ENCODE measurements around the gene CHMP1A. TPM values are rescaled to one million over a fixed set of nuclear protein-coding genes. Genes with fewer than 3 reads are reported as not detected.
"Not testable (repeated sequence)": the region's sequence is repeated elsewhere in the genome, so short reads cannot be mapped to it uniquely, and the experiment has no call there.

The CHMP1A gene
- total RNA-seq, 6 donors from 2014 or later = 51.4 to 117 (median 97.8) TPM

- 87% methylated on average over 5 of the region's 12 CpGs; no CpG with 5 or more reads in 1 of the 2 donors for WGBS, 2 donors
- Histone ChIP-seq H3K36me3 (no peaks in the 10 kb centered on the region), H3K4me1 (peaks cover 12 to 17% (median 14%) of the 10 kb centered on the region in 4 donors), H3K9me3 (no peaks in the 10 kb centered on the region), H3K27ac (no peak overlapping the region), H3K4me3 (no peak overlapping the region), H3K27me3 (no peaks in the 10 kb centered on the region)
- no peak for DNase-seq
- TF ChIP-seq, protein P1, sequence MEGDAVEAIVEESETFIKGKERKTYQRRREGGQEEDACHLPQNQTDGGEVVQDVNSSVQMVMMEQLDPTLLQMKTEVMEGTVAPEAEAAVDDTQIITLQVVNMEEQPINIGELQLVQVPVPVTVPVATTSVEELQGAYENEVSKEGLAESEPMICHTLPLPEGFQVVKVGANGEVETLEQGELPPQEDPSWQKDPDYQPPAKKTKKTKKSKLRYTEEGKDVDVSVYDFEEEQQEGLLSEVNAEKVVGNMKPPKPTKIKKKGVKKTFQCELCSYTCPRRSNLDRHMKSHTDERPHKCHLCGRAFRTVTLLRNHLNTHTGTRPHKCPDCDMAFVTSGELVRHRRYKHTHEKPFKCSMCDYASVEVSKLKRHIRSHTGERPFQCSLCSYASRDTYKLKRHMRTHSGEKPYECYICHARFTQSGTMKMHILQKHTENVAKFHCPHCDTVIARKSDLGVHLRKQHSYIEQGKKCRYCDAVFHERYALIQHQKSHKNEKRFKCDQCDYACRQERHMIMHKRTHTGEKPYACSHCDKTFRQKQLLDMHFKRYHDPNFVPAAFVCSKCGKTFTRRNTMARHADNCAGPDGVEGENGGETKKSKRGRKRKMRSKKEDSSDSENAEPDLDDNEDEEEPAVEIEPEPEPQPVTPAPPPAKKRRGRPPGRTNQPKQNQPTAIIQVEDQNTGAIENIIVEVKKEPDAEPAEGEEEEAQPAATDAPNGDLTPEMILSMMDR (IDR thresholded peaks at IDR 0.05) = no peak
- TF ChIP-seq POLR2A (IDR thresholded peaks at IDR 0.05) (no peak), POLR2AphosphoS5 (IDR thresholded peaks at IDR 0.05) (no peak)
- no peak for ATAC-seq (ENCODE audit: low FRiP score in 2 of 2)
Measured at GRCh38 chr16:89636663-89637062, 20.8 kb downstream of the CHMP1A start.

- H3K4me3 ChIP-seq; ATAC-seq (ENCODE audit: low FRiP score in 2 of 2); DNase-seq: not testable (repeated sequence)
Measured at GRCh38 chr16:89634463-89635385, 22.8 kb downstream of the CHMP1A start.

DNA sequence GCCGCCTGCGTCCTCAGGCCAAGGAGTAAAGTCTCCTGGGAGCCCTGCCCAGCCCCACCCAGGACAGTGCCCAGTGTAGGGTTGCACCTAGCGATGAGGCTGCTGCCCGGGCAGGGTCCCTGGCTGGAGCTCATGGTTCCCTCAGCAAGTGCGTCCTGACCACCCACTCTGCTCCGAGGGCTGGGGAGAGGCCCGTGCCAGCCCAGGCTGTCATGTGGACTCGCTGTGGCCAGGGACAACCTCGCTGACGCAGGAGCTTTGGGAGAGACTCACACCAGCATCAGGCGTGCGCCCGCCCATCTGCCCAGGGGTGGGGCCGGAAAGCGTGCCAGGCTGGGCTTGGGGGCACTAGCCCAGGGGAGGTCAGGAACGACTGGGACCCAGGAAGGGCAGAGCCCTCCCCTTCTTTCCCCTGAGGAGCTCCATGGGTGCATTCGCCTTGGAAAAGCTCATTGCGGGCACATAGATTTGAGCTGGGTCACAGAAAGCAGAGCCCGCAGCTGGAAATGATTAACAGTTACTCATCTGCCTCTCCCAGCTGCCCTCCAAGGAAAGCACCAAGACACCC, 24.4 kb downstream of the CHMP1A start:
- Histone ChIP-seq H3K27me3 (no peaks in the 10 kb centered on the region), H3K4me3 (no peak overlapping the region)
- DNase-seq = no peak

More at GRCh38 chr16:89634463-89635385, 22.8 kb downstream of the CHMP1A start:
- not testable (repeated sequence) for H3K27me3 ChIP-seq, H3K4me1 ChIP-seq, H3K27ac ChIP-seq, H3K9me3 ChIP-seq, H3K36me3 ChIP-seq
- 54 to 80% methylated on average over 1 to 2 of the region's 2 CpGs for WGBS, 2 donors

DNA sequence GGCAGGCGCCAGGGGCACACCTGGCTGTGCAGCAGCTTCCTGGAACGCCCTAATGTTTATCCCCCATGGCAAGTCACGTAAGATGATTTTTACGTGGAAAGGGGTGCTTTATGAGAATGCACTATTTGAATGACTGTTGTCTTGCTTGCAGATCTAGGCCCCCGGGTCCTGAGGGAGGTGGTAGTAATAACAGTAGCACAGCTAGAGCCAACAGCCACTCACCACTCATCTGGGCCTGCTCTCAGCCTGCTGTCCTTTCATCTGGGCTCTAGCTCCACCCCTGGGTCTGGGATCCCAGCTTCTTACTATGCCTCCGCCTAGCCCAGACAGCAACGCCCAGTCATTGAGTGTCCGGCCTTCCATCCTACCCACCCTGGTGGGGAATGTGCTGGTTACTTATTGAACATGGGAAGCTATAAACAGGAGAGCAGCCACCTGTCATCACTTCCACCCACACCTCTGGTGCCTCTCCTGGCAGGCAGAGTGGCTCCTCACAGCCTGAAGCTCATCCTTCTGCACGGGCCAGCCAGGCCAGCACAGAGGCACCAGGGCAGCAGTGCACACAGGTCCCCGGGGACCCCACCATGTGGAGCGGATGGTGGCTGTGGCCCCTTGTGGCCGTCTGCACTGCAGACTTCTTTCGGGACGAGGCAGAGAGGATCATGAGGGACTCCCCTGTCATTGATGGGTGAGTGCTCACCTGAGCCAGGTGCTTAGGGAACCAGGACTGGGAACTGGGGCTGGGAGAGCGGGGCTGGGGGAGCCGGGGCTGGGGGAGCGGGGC, 27.5 kb downstream of the CHMP1A start:
- H3K9me3 ChIP-seq = peaks cover 0 to 3% (median 0%) of the 10 kb centered on the region in 4 donors
- no peak overlapping the region for H3K4me3 ChIP-seq
- TF ChIP-seq POLR2A (IDR thresholded peaks at IDR 0.05) (no peak), POLR2AphosphoS5 (IDR thresholded peaks at IDR 0.05) (no peak), EP300 (IDR thresholded peaks at IDR 0.05) (no peak)
- TF ChIP-seq, protein P1 (IDR thresholded peaks at IDR 0.05) = no peak
- no peak for DNase-seq
- no peaks in the 10 kb centered on the region for H3K4me1 ChIP-seq
- no peak overlapping the region for H3K27ac ChIP-seq
- H3K27me3 ChIP-seq = no peaks in the 10 kb centered on the region
- no peak for ATAC-seq (ENCODE audit: low FRiP score in 2 of 2)
- H3K36me3 ChIP-seq = no peaks in the 10 kb centered on the region
- 96 to 100% methylated on average over 4 to 15 of the region's 17 CpGs for WGBS, 2 donors

More for the DNA sequence above, 24.4 kb downstream of the CHMP1A start:
- no peaks in the 10 kb centered on the region for H3K36me3 ChIP-seq
- no peak overlapping the region for H3K27ac ChIP-seq
- H3K4me1 ChIP-seq = no peaks in the 10 kb centered on the region
- WGBS, 2 donors = 75 to 95% methylated on average over 4 to 7 of the region's 19 CpGs
- no peak for ATAC-seq (ENCODE audit: low FRiP score in 2 of 2)
- no peak for TF ChIP-seq POLR2A (IDR thresholded peaks at IDR 0.05)
- no peak for TF ChIP-seq EP300 (IDR thresholded peaks at IDR 0.05)
- no peak for TF ChIP-seq POLR2AphosphoS5 (IDR thresholded peaks at IDR 0.05)
- TF ChIP-seq, protein P1 (IDR thresholded peaks at IDR 0.05) = no peak
- peaks cover 0 to 3% (median 0%) of the 10 kb centered on the region in 4 donors for H3K9me3 ChIP-seq
